ENCODE measurements around the gene SIL1.

- TF ChIP-seq NR3C1 (CRISPR knock-in tag; conservative IDR thresholded peaks at IDR 0.05; ENCODE audit: low read depth), result no peak
- TF ChIP-seq CTCF (IDR thresholded peaks at IDR 0.05), result no peak
- no peak for TF ChIP-seq MAX (CRISPR knock-in tag; IDR thresholded peaks at IDR 0.05)
- TF ChIP-seq CREB1 (CRISPR knock-in tag; IDR thresholded peaks at IDR 0.05), result no peak
- TF ChIP-seq STAT6 (CRISPR knock-in tag; conservative IDR thresholded peaks at IDR 0.05; ENCODE audit: low read depth), result no peak
- no peak for TF ChIP-seq NR1H2 (CRISPR knock-in tag; IDR thresholded peaks at IDR 0.05)
- TF ChIP-seq ATF2 (CRISPR knock-in tag; IDR thresholded peaks at IDR 0.05; ENCODE audit: borderline replicate concordance, low read depth), result no peak
- no peak for TF ChIP-seq ZNF138 (CRISPR knock-in tag; conservative IDR thresholded peaks at IDR 0.05)
- TF ChIP-seq USF2 (CRISPR knock-in tag; IDR thresholded peaks at IDR 0.05), result no peak
- TF ChIP-seq USF1 (CRISPR knock-in tag; IDR thresholded peaks at IDR 0.05), result no peak
- no peak for TF ChIP-seq CREM (CRISPR knock-in tag; IDR thresholded peaks at IDR 0.05)
Measured at GRCh38 chr5:139149477-139150199, 48.5 kb downstream of the SIL1 start.

Measured in WTC11 (cell line).